Bronchial epithelial cell (primary cell): ENCODE results near the gene MYO9A. TPM values are rescaled to one million over a fixed set of nuclear protein-coding genes. Genes with fewer than 3 reads are reported as not detected.

ENCODE experiments used
- DNase-seq: peaks from one replicate; pipeline ENCODE4 v3.0.0-alpha.2; 2010; ENCODE audit warnings: low read depth
- FAIRE-seq: peaks from 2 replicates; lab custom pipeline; 2011; peaks lifted over from hg19 to GRCh38; lab: Jason Lieb, UNC
- H3K27me3 ChIP-seq: 2 replicates; pipeline ENCODE4 v1.5.1; 2011; ENCODE audit warnings: low read length; ENCODE audit not compliant: control insufficient read depth, insufficient read depth
- H3K36me3 ChIP-seq: 2 replicates; pipeline ENCODE4 v1.5.1; 2011; ENCODE audit warnings: low read length; ENCODE audit not compliant: control insufficient read depth, insufficient read depth
- H3K4me3 ChIP-seq: 2 replicates; pipeline ENCODE4 v1.5.1; 2011; ENCODE audit warnings: mild to moderate bottlenecking, low read depth, low read length, control low read depth
- total RNA-seq: library from RNA; depleted of rRNA; stranded (reverse); fragments of >200 nt; gene quantifications from 2 replicates; pipeline ENCODE4 v1.2.1, GENCODE V29; 2014
- TF ChIP-seq, protein P1 (sequence below): IDR thresholded peaks from 2 replicates; pipeline ENCODE4 v1.5.1; 2011; ENCODE audit warnings: mild to moderate bottlenecking, moderate library complexity, low read length, control low read depth, inconsistent platforms; ENCODE audit not compliant: insufficient read depth, severe bottlenecking

The MYO9A gene
- total RNA-seq, 1 donor from 2014 or later: 29.7 TPM

DNA sequence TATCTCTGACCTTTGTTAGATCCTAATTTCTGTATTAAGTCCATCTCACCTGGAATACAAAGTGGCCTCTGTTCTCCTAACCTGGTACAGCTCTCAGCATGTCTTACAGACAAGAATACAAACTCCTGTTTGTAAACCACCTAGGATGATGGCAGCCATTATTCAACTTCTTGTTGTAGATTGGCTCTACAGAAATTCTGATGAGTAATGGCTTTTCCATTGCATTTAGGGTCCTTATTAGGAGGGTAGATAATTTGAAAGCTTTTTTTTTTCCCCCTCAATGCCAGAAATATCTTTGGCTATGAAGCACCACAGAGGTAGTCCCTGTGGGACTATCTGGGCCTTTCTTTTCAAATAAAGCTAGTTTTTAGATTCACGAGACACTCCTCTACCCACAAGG, 297.8 kb downstream of the MYO9A start:
- Histone ChIP-seq H3K36me3 (no peaks in the 10 kb centered on the region), H3K27me3 (no peaks in the 10 kb centered on the region), H3K4me3 (no peak overlapping the region)
- FAIRE-seq (no peak), DNase-seq (no peak)
- TF ChIP-seq, protein P1, sequence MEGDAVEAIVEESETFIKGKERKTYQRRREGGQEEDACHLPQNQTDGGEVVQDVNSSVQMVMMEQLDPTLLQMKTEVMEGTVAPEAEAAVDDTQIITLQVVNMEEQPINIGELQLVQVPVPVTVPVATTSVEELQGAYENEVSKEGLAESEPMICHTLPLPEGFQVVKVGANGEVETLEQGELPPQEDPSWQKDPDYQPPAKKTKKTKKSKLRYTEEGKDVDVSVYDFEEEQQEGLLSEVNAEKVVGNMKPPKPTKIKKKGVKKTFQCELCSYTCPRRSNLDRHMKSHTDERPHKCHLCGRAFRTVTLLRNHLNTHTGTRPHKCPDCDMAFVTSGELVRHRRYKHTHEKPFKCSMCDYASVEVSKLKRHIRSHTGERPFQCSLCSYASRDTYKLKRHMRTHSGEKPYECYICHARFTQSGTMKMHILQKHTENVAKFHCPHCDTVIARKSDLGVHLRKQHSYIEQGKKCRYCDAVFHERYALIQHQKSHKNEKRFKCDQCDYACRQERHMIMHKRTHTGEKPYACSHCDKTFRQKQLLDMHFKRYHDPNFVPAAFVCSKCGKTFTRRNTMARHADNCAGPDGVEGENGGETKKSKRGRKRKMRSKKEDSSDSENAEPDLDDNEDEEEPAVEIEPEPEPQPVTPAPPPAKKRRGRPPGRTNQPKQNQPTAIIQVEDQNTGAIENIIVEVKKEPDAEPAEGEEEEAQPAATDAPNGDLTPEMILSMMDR: no peak

DNA sequence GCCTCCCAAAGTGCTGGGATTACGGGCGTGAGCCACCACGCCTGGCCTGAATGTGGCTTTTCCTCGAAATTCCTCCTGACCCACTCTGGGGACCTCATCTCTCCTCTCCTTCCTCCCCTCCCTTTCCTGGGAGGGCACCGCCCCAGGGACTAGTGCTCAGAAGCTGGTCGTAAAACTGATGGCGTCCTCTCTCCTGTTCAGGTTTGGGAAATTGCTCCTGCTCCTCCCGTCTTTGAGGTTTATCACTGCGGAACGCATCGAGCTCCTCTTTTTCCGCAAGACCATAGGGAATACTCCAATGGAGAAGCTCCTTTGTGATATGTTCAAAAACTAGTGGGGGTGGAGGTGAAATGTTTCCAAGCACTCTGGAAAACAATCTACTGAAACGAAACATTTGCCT, 300.6 kb downstream of the MYO9A start:
- Histone ChIP-seq H3K36me3 (no peaks in the 10 kb centered on the region), H3K27me3 (no peaks in the 10 kb centered on the region), H3K4me3 (no peak overlapping the region)
- FAIRE-seq: no peak
- DNase-seq: no peak
- TF ChIP-seq, protein P1: no peak

DNA sequence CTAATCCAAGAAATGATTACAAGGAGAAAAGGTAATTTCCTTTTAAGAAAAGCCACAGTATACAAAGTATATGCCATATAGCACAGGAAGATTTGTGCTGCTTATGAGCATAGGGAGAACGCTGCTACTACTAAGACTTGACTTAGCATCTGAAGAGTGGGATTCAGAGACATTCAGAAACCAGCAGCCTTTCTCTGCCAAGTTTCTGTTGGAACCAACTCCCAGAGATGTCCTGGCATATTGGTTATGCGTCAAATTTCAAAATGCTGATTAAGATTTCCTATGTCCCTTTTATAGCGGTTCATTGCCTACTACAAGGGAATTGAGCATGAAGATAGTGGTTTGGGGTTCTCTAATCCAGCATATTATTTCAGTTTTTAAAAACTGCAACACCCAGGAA, 302.6 kb downstream of the MYO9A start:
- TF ChIP-seq, protein P1: no peak
- no peak for DNase-seq
- no peak overlapping the region for H3K4me3 ChIP-seq

DNA sequence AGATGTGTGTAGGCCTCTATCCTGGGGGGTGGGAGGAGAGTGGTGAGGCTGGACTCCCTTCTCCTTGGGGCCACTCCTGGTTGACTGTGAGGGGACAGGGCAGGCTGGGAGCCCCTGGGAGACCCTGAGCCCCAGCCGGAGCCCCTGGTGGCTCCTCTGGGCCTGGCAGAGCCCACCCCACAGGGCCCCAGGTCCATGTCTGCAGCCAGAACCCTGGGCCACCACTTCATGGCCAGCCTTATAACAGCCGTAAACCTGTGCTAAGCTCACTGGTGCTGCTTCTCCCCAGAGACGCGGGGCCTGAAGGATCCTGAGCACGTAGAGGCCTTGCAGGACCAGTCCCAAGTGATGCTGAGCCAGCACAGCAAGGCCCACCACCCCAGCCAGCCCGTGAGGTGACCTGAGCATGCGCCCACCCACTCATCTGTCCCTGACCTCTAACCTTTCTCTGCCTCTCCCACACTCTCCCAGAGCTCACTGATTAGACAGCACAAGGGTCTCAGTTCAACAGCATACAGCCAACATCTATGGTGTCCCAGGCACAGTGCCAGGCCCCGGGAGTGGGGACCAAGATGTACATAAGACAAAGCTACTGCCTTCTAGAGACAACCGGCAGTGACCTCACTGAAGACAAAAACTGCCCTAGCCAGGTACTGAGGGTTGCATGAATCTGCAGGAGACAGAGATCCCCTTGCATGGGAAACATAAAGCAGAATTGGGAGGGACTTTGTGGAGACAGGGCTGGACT, 304.1 kb downstream of the MYO9A start:
- TF ChIP-seq, protein P1: no peak
- no peak for FAIRE-seq
- Histone ChIP-seq H3K36me3 (no peaks in the 10 kb centered on the region), H3K4me3 (no peak overlapping the region), H3K27me3 (no peaks in the 10 kb centered on the region)
- no peak for DNase-seq

More for the DNA sequence above, 302.6 kb downstream of the MYO9A start:
- Histone ChIP-seq H3K36me3 (no peaks in the 10 kb centered on the region), H3K27me3 (no peaks in the 10 kb centered on the region)
- no peak for FAIRE-seq

DNA sequence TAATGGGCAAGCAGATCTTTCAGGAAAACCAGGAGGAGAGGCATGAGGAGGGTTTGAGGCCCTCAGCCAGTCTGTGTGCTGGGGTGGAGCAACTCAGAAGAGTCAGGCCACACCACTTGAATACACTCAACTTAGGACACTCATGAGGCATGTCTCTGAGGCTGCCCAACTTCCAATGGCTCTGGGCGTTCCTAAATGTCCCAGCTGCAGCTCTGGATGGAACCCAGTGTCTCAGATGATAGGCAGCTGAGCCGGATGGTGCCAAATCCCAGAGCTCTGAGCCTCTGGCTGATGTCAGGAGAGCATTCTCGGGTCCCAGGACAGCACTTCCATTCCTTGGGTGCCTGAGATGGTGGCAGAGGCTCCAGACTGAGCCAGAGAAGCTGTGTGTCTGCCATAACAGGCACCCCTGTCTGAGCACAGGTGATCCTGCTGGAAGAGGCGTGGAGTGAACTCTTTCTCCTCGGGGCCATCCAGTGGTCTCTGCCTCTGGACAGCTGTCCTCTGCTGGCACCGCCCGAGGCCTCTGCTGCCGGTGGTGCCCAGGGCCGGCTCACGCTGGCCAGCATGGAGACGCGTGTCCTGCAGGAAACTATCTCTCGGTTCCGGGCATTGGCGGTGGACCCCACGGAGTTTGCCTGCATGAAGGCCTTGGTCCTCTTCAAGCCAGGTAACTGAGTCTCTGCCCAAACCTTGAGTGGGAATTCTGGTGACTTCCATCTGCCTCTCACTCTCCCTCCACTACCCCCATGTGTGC, 304.8 kb downstream of the MYO9A start:
- Histone ChIP-seq H3K36me3 (no peaks in the 10 kb centered on the region), H3K4me3 (no peak overlapping the region), H3K27me3 (no peaks in the 10 kb centered on the region)
- no peak for FAIRE-seq
- no peak for DNase-seq
- TF ChIP-seq, protein P1: no peak
